GM21423 (cell line): ENCODE results near the gene IFITM10.

ENCODE experiments used
- ATAC-seq: cut with Tn5 transposase; IDR thresholded peaks from one replicate; pipeline ENCODE4 v1.9.1; 2021; ENCODE audit warnings: mild to moderate bottlenecking, moderate library complexity; ENCODE audit not compliant: unreplicated experiment

The IFITM10 gene

DNA sequence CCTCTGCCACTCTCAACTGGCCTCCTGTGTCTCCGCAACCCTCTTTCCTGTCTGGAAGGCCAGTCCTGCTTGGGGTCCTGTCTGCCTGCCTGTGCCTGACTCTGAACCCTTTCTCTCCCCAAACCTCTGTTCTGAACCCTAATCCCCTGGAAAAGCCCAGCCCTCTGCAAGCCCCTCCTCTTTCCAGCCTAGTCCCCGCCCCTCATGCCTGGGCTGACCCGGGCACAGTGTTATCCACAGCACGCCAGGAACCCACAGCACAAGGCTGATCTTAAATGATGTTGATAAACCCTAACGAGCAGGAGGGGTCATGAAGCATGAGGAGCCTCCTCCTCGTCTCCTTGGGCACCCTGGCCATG is at the start of gene IFITM10:
Gene IFITM10, minus strand, starts transcription at position 115 of the 359 bp plus-strand sequence. CDS start 153 bp downstream, outside the sequence.
- ATAC-seq: no peak

DNA sequence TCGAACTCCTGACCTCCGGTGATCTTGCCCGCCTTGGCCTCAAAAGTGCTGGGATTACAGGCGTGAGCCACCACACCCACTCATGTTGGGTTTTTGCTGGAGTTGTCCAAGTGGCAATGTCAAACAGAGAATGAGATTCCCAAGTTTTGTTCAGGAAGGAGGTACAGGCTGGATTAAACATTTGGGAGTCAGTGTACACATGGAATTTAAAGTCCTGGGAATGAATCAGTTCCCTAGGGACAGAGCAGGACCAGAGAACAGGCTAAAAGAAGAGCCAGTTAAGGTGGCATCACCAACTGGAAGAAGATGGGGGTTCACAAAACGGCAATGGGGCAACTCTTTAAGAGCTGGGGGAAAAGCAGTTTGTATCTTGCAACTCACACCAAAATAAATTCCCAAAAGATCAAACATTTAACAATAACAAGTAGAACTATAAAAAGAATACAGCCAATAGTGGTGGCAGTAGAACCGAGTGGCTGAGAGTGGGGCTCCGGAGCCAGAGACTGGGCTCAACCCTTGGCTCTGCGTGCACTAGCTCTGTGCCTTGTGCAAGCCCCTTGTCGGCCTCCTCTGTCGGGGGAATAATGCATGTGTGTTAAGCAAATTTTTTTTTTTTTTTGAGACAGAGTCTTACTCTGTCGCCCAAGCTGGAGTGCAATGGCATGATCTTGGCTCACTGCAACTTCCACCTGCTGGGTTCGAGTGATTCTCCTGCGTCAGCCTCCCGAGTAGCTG is 47.2 kb upstream of the IFITM10 start:
- ATAC-seq: no peak

DNA sequence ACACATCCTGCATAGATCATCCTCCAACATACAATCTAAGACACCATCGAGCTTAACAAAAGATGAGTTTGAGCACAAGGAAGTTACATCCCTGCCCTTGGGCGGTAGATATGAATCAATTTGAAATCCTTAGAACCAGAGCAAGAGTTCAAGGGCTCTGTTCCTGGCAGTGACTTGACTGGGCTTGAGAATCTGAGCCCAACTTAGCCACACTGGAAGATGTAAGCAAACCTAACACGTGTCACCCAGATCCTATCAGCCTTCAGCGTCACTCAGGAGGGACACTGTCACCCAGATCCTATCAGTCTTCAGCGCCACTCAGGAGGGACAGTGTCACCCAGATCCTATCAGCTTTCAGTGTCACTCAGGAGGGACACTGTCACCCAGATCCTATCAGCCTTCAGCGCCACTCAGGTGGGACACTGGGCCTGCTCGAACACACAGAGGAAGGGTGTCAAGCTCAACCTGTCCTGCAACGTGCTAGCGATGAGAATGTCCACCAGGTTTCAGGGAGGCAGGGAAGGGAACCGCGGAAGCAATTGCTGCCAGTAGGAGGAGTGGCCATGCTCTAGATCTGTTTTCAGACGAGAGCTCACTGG is 46.1 kb upstream of the IFITM10 start:
- ATAC-seq: no peak

GRCh38 chr11:1793081-1793480 is 42.7 kb upstream of the IFITM10 start:
- no peak for ATAC-seq

GRCh38 chr11:1792461-1792860 is 42.1 kb upstream of the IFITM10 start:
- no peak for ATAC-seq

DNA sequence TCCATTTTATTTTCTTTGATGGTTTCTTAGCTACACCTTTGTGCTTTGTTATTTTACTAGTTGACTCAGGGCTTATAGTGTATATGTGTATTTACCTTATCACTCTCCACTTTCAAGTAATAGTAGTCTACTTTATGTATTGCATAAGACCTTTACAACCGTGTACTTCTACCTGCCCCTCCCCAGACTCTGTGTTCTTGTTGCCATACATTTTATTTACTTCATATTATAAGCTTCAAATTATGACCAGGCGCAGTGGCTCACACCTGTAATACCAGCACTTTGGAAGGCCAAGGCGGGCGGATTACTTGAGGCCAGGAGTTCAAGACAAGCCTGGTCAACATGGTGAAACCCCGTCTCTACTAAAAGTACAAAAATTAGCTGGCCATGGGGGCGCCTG is 41.5 kb upstream of the IFITM10 start:
- ATAC-seq: no peak

DNA sequence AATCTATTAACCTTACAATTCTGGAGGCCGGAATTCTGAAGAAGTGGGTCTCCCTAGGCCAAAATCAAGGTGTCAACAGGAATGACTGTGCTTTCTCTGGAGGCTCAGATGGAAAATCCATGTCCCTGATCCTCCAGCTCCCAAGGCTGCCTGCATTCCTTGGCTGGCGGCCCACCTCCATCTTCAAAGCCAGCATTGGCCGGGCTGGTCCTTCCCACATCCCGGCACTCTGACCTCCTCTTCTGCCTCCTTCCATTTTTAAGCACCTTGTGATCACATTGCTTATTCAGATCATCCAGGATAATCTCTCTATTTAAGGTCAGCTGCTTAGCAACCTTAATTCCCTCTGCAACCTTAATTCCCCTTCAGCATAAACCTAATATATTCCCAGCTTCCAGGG is 36.1 kb upstream of the IFITM10 start:
- ATAC-seq: no peak

DNA sequence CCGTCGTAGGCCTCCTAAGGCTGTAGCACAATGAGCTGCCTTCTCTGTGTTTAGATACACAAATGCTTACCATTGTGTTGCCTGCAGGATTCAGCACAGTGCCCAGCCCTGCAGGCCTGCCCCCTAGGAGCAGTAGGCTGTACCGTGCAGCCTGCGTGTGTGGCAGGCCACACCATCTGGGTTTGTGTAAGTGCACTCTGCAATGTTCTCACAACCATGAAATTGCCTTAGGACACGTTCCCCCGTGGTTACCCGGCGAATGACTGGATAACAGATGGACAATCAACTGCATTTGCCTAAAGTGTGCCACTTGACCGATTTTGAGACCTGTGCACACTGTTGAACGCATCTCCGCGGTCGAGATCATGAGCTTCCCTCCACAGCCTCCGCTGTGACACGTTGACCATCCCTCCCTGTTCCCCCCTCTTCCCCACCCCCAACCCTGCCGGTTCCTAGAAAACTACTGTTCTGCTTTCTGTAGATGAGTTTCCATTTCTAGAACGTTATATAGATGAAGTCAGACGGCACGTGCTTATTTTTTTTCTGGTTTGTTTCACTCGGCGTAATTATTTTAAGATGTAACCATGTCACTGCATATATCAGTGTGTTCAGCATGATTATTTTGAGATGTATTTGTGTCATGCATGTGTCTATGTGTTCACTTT is 35.5 kb upstream of the IFITM10 start:
- ATAC-seq: no peak

GRCh38 chr11:1784761-1785650 is 34.6 kb upstream of the IFITM10 start:
- ATAC-seq: no peak

DNA sequence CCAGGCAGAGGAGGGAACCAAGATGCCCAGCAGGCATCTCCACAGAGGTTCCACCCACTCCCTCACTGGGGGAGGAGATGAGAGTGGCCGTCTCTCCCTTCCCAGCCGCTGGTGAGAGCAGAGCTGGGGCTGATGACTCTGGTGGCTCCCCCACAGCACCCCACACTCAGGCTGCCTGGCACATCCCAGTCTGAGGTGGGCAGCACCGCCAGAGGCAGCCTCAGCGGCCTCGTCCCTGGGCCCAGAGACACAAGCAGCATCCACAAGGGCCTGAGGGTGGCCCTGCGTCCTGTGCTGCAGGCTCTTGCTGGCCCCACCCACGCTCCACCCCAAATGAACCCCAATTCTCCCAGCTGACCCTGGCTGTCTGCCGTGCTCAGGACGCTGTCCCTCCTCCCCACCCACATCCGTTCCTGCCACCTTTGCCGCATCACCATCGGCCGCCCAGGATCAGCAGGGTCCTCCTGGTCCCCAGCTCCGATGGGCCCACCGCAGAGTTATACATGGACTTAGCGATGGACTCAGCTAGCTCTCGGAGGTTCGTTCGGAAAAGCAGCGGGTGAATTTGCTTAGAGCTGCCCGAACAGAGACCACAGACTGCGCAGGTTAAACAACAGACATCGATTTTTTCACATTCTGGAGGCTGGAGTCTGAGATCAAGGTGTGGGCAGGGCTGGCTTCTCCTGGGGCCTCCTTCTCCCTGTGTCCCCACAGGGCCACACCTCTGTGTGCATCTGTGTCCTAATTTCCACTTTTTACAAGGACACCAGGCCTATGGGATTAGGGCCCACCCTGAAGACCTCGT is 33.5 kb upstream of the IFITM10 start:
- ATAC-seq: no peak

DNA sequence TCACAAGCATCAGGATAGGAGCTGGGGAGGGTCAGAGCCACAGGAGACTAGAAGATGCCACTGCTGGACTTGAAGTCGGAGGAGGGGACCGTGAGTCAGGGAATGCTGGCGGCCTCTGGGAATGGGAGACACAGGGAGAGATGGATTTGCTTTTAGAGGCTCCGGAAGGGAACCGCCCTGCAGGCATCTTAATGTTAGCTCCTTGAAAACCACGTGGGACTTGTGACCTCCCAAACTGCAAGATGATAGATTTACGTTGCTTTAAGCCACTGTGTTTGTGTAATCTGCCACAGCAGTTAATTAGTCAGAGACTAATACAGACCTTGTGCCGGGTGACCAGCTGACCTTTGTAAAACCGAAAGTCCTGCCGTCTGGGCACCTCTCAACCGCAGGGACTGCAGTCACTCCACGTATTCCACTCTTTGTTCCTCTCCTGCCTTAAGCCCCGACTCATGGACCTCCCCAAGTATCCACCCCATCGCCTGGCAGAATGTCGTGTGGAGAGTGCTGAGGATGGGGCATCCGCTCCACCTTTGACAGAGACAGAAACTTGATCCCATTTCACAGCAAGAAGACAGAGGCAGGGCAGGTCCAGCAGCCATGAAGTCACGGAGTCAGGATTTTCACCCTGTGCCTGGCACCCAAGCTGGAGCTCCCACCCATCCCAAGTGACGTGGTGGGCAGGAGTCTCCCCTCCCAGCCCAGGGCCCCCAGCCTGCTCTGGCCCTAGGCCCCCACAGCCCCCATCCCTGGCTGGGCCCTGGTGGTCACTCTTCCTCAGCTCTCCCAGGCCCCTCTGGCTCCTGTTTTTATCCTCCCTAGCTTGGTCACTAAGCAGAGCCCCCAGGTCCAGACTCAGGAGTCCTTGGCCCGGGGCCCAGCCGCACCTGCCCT is 32.7 kb upstream of the IFITM10 start:
- ATAC-seq: no peak

- no peak for ATAC-seq
Measured at GRCh38 chr11:1782031-1782590, 31.7 kb upstream of the IFITM10 start.

- ATAC-seq: no peak
Measured at GRCh38 chr11:1781593-1781975, 31.2 kb upstream of the IFITM10 start.

GRCh38 chr11:1780700-1781592 is 30.6 kb upstream of the IFITM10 start:
- no peak for ATAC-seq

DNA sequence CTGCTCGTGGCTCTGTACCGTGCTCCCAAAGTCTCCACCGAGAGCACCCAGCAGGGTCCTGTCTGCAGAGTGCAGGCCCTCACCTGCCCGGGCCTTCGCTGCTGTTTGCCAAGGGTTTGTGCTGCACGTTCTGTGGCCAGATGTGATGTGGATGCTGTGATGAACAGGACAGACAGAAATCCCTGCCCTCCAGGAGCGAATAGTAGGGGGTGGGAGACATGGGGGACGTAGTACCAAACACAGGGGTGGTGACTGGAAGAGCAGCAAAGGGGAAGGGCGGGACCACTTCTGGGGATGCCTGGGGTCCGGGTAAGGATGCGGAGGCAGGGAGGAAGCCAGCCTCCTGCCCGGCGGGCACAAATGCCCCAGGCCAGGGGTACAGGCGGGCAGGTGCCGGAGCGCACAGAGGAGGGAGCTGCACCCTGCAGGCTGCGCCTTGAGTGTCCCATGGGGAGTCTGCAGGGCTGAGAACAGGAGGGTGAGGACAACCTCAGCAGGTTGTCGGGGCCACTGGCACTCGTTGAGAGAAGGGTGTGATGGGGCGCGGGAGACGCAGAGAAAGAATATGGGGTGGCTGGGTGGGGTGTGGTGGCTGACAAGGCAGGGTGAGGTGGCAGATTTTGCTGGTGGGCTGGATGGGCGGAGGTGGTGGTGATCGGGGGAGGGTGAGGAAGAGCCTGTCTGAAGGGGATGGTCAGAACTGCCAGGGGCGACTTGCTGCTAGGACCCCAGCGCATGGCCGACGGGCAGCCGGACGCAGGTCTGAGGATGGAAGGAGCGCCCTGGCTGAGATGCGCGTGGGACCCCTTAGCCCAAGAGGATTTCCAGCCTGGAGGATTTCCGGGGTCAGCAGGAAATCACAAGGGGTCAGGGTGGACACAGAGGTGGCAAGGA is 29.7 kb upstream of the IFITM10 start:
- ATAC-seq: no peak

DNA sequence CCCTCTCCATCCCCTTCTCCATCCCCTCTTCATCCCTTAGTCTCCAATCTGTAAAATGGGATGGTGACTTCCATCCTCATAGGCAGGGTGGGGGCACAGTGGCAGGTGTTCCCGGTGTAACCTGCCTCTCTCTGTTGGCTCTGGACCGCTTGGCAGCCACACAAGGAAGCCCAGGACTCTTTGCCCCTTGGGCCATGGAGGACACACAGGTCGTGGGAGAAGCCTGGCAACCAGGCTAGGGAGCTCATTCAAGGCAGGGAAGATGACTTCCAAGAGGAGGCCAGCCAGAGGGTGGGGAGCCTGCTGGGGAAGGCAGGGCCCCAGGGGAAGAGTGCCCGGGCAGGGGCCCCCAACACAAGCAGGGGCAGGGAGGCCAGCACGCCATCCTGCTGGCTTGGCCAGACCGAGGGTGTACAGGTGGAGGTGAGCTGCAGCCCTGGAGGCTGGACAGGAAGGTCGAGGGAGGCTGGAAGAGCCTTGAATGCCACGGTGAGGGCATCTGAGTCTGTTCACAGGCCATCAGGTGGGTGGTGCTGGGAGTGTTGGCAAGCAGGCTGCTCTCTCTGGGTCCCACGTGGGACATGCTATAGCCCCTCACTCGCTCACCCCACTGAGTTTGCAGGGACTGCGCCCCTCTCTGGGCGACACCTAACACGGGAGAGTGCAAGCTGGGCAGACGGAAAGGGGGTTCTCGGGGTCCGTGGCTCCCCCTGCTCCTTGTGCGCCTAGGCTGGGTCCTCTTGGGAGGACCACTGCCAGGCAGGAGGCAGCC is 28.8 kb upstream of the IFITM10 start:
- no peak for ATAC-seq
